Epithelial cell of proximal tubule (primary cell): ENCODE measurements around the gene MYO5B. TPM values are rescaled to one million over a fixed set of nuclear protein-coding genes. Genes with fewer than 3 reads are reported as not detected.

Experiments used
- DNase-seq: peaks from one replicate; pipeline ENCODE4 v3.0.0-alpha.2; 2011; ENCODE audit warnings: low read depth
- H3K4me3 ChIP-seq: 2 replicates; pipeline ENCODE4 v1.5.1; 2011; ENCODE audit warnings: low read depth, mild to moderate bottlenecking, low read length
- CTCF ChIP-seq: conservative IDR thresholded peaks from 2 replicates; pipeline ENCODE4 v1.5.1; 2012; ENCODE audit warnings: low read depth, mild to moderate bottlenecking, low read length
- total RNA-seq: library from RNA; depleted of rRNA; stranded (reverse); fragments of >200 nt; gene quantifications from 2 replicates; pipeline ENCODE4 v1.2.3, GENCODE V29; 2015

Gene MYO5B
- total RNA-seq, 1 donor from 2014 or later = 48.4 TPM

- no peak overlapping the region for H3K4me3 ChIP-seq
- no peak for TF ChIP-seq CTCF
- no peak for DNase-seq
These were observed 180.3 kb downstream of the MYO5B start for GRCh38 chr18:50014606-50015005.

GRCh38 chr18:50013363-50014138, 181.4 kb downstream of the MYO5B start:
- H3K4me3 ChIP-seq = no peak overlapping the region
- TF ChIP-seq CTCF = no peak
- no peak for DNase-seq

GRCh38 chr18:50011813-50012435, 183.0 kb downstream of the MYO5B start:
- peak; percentile 79 for DNase-seq
- H3K4me3 ChIP-seq = no peak overlapping the region
- TF ChIP-seq CTCF = no peak

GRCh38 chr18:50009773-50010335, 185.1 kb downstream of the MYO5B start:
- no peak for DNase-seq
- H3K4me3 ChIP-seq = no peak overlapping the region
- TF ChIP-seq CTCF = peak; percentile 77

GRCh38 chr18:50008306-50008705, 186.6 kb downstream of the MYO5B start:
- no peak for TF ChIP-seq CTCF
- H3K4me3 ChIP-seq = no peak overlapping the region
- DNase-seq = no peak

GRCh38 chr18:50006470-50007046, 188.4 kb downstream of the MYO5B start:
- H3K4me3 ChIP-seq = no peak overlapping the region
- TF ChIP-seq CTCF = no peak
- no peak for DNase-seq
